HL-60 (cell line): ENCODE measurements around the gene EXOSC3.

Source experiments
- DNase-seq, 2 experiments: peaks; one replicate each; pipeline ENCODE4 v3.0.0-alpha.2; 2010 to 2020; ENCODE audit warnings: low read depth in 1 of 2, low spot score in 1 of 2
- H3K27ac ChIP-seq: fragments of 250-450 bp; sonication (Bioruptor Pico); replicated peaks from 2 replicates; pipeline ENCODE4 v1.5.1; 2020; ENCODE audit warnings: mild to moderate bottlenecking, moderate library complexity
- H3K27me3 ChIP-seq: fragments of 250-450 bp; sonication (Bioruptor Pico); 2 replicates; pipeline ENCODE4 v1.5.1; 2021; ENCODE audit warnings: mild to moderate bottlenecking, moderate library complexity; ENCODE audit not compliant: insufficient read depth, poor library complexity, severe bottlenecking
- H3K4me3 ChIP-seq: replicated peaks from 2 replicates; pipeline ENCODE4 v1.5.1; 2011; ENCODE audit warnings: mild to moderate bottlenecking, control low read depth, low read length; ENCODE audit not compliant: insufficient read depth
- CTCF ChIP-seq: IDR thresholded peaks from one replicate; pipeline ENCODE4 v1.5.1; 2011; ENCODE audit warnings: low read length, control low read depth, inconsistent platforms; ENCODE audit not compliant: insufficient read depth
- GABPA ChIP-seq: IDR thresholded peaks from 2 replicates; pipeline ENCODE4 v1.6.1; 2012; ENCODE audit warnings: low read depth
- POLR2AphosphoS5 ChIP-seq: IDR thresholded peaks from 2 replicates; pipeline ENCODE4 v1.6.1; 2012; ENCODE audit warnings: low read depth
- REST ChIP-seq: IDR thresholded peaks from 2 replicates; pipeline ENCODE4 v1.6.1; 2012; ENCODE audit warnings: low read depth; ENCODE audit not compliant: insufficient replicate concordance
- SPI1 ChIP-seq: IDR thresholded peaks from 2 replicates; pipeline ENCODE4 v1.6.1; 2012; ENCODE audit warnings: low read depth, mild to moderate bottlenecking, borderline replicate concordance

EXOSC3 gene

GRCh38 chr9:37730256-37730655 lies 54.6 kb downstream of the EXOSC3 start:
- no peak for DNase-seq
- Histone ChIP-seq H3K27me3 (no peaks in the 10 kb centered on the region), H3K4me3 (no peak overlapping the region), H3K27ac (no peak overlapping the region)
- TF ChIP-seq SPI1 (no peak), POLR2AphosphoS5 (no peak), REST (no peak), CTCF (no peak), GABPA (no peak)
